ENCODE results near the gene NUP50.

The NUP50 gene

DNA sequence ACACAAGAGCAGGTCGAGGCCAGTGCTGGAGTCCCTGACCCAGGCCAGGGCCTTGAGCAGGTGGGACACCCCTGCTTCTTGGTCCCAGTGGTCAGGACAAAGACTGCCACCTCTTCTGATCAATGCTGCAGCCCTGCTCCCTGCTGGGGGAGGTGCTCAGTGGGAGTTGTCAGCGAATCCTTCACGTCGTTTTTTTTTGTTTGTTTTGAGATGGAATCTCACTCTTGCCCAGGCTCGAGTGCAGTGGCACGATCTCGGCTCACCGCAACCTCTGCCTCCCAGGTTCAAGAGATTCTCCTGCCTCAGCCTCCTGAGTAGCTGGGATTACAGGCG, 34.7 kb downstream of the NUP50 start:
- TF ChIP-seq TAF1 (IDR thresholded peaks at IDR 0.05; ENCODE audit: borderline replicate concordance, insufficient read depth, low read length), result no peak

DNA sequence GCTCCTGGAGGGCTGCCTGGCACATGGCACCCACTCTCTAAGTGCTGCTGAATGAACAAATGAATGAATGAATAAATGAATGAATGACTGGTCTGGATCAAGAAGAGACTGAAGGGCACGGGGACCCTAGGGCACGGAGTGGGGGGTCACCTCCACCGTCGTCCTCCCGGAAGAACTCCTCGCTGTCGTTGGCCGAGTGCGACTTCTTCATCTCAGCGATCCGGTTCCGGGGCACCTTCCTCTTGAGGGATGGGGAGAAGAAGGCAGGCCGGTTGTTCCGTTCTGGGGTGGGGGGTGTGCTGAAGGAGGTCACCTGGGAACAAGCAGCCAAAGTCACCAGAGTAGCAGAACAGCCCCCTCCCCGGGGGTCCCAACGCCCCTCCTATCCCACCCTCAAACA, 36.0 kb downstream of the NUP50 start:
- no peak for TF ChIP-seq SIN3A (IDR thresholded peaks at IDR 0.05; ENCODE audit: borderline replicate concordance, insufficient read depth, low read length)
- no peak for TF ChIP-seq POLR2AphosphoS5 (IDR thresholded peaks at IDR 0.05; ENCODE audit: low read depth, low read length)
- no peak for TF ChIP-seq REST (IDR thresholded peaks at IDR 0.05; ENCODE audit: insufficient read depth in 1 of 2, low read depth in 2 of 2, low read length in 2 of 2)
- TF ChIP-seq TAF1 (IDR thresholded peaks at IDR 0.05; ENCODE audit: borderline replicate concordance, insufficient read depth, low read length), result no peak
- TF ChIP-seq FOXP2 (optimal IDR thresholded peaks at IDR 0.05; ENCODE audit: borderline replicate concordance, extremely low read depth, extremely low read length, insufficient read depth), result no peak

- no peak for TF ChIP-seq FOXP2 (optimal IDR thresholded peaks at IDR 0.05; ENCODE audit: borderline replicate concordance, extremely low read depth, extremely low read length, insufficient read depth)
- no peak for TF ChIP-seq SIN3A (IDR thresholded peaks at IDR 0.05; ENCODE audit: borderline replicate concordance, insufficient read depth, low read length)
- no peak for TF ChIP-seq POLR2AphosphoS5 (IDR thresholded peaks at IDR 0.05; ENCODE audit: low read depth, low read length)
- TF ChIP-seq REST (IDR thresholded peaks at IDR 0.05; ENCODE audit: insufficient read depth in 1 of 2, low read depth in 2 of 2, low read length in 2 of 2), result no peak
- TF ChIP-seq TAF1 (IDR thresholded peaks at IDR 0.05; ENCODE audit: borderline replicate concordance, insufficient read depth, low read length), result no peak
Observed at GRCh38 chr22:45200230-45200629, 36.5 kb downstream of the NUP50 start.

- no peak for TF ChIP-seq SIN3A (IDR thresholded peaks at IDR 0.05; ENCODE audit: borderline replicate concordance, insufficient read depth, low read length)
- TF ChIP-seq FOXP2 (optimal IDR thresholded peaks at IDR 0.05; ENCODE audit: borderline replicate concordance, extremely low read depth, extremely low read length, insufficient read depth), result no peak
- TF ChIP-seq TAF1 (IDR thresholded peaks at IDR 0.05; ENCODE audit: borderline replicate concordance, insufficient read depth, low read length), result no peak
- TF ChIP-seq REST (IDR thresholded peaks at IDR 0.05; ENCODE audit: insufficient read depth in 1 of 2, low read depth in 2 of 2, low read length in 2 of 2), result no peak
- TF ChIP-seq POLR2AphosphoS5 (IDR thresholded peaks at IDR 0.05; ENCODE audit: low read depth, low read length), result no peak
Observed at GRCh38 chr22:45200860-45201511, 37.3 kb downstream of the NUP50 start.

DNA sequence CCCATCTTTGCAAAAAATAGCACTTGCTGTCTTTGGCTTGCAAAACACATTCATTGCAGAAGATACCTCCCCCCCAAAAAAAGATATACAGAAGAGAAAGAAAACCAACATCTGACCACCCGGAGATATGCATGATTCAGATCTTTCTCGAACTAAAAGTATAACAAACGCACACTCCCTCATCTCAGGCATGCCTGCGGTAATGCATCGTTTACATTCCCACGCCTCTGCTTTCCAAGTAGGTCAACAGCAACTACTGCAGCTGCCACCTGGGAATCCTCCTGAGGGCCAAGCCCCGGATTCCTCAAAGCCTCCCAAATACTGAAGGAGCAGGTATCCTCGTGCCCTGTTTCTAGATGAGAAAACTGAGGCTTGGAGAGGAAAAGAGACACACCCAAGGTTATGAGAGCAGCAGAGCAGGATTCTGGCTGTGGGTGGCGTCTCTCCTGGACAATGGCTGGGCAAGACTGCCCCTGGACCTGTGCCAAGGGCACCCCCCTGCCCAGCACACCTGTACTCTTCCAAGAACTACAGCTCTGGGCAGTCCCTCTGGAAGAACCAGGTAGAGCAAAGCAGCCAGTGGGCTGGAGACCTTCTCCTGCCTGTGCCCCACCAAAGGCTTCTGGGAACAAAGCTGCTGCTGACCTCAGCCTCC, 38.1 kb downstream of the NUP50 start:
- no peak for TF ChIP-seq POLR2AphosphoS5 (IDR thresholded peaks at IDR 0.05; ENCODE audit: low read depth, low read length)
- TF ChIP-seq FOXP2 (optimal IDR thresholded peaks at IDR 0.05; ENCODE audit: borderline replicate concordance, extremely low read depth, extremely low read length, insufficient read depth), result no peak
- TF ChIP-seq TAF1 (IDR thresholded peaks at IDR 0.05; ENCODE audit: borderline replicate concordance, insufficient read depth, low read length), result no peak
- TF ChIP-seq SIN3A (IDR thresholded peaks at IDR 0.05; ENCODE audit: borderline replicate concordance, insufficient read depth, low read length), result no peak
- no peak for TF ChIP-seq REST (IDR thresholded peaks at IDR 0.05; ENCODE audit: insufficient read depth in 1 of 2, low read depth in 2 of 2, low read length in 2 of 2)
